GM18873 (cell line): ENCODE results near the gene MAGEB10.
"Not testable (repeated sequence)": the region's sequence is repeated elsewhere in the genome, so short reads cannot be mapped to it uniquely, and the experiment has no call there.

ENCODE experiments used
- ATAC-seq: cut with Tn5 transposase; IDR thresholded peaks from one replicate; pipeline ENCODE4 v1.9.1; 2021; ENCODE audit warnings: mild to moderate bottlenecking, moderate library complexity, moderate number of reproducible peaks; ENCODE audit not compliant: unreplicated experiment, low FRiP score

Gene MAGEB10, protein sequence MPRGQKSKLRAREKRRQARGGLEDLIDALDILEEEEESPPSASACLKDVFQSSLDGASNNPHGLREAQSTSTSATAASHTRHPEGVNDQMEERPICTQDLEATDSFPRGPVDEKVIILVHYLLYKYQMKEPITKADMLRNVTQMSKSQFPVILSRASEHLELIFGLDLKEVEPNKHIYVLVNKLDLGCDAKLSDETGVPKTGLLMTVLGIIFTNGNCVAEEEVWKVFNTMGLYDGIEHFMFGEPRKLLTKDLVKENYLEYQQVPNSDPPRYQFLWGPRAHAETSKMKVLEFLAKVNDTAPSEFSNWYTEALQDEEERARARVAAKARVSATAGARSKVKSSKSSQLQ

DNA sequence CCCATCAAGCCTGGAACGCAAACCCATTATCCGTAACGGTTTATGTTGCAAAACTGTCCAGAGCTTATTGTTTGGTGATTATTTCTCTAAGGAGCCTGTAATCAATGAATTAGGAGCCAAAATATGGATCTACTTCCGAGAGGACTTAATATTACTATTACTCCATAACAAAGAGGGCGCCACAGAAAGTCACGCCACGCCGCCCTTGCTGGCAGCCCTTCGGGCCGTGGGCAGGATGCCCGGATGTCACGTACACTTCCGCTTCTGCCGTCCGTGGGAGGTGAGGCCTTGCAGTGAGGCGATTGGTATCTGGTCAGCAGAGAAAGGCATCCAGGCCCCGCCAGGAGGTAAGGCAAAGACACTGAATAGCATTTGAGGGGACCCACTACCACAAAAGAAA is at the start of gene MAGEB10:
TSS of gene MAGEB10 (plus strand) at position 301 of the 400 bp plus-strand sequence. CDS start 13,317 bp downstream, outside the sequence.
- ATAC-seq, result no peak

DNA sequence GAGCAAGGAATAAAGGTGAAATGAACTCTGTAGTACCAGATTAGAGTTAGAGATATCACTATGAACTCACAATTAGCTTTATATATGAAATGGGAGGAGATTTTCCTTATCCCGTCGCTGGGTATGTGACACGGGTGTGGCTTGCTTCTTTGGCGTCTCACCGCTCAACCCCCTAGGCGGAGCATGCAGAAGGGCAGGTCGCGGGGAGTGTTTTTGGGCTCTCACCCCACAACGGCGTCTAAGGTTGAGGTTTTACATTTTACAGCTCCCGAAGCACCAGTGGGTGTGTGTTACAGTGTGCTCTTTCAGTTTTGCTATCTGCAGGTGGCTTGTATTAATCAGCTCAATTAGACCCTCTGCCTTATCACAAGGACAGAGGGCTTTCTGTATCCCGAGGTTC is 42.1 kb upstream of the MAGEB10 start:
- no peak for ATAC-seq

DNA sequence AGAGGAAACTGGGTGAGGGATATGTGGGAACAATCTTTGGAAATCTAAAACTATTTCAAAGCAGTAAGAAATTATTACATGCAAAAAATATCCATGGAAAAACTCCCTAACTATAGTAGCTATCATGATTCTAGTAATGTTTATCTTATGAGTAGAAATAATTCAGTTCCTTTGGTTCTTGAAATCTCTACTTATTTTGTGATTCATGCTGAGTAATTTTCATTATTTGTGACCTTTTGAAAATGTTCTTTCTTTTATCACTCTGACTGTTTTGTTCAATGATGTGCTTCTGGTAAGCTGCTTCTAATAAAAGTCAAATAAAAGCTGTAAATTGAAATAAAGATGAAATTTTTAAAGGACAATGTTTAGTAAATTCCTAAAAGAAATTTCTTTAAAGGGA is 40.4 kb upstream of the MAGEB10 start:
- no peak for ATAC-seq

DNA sequence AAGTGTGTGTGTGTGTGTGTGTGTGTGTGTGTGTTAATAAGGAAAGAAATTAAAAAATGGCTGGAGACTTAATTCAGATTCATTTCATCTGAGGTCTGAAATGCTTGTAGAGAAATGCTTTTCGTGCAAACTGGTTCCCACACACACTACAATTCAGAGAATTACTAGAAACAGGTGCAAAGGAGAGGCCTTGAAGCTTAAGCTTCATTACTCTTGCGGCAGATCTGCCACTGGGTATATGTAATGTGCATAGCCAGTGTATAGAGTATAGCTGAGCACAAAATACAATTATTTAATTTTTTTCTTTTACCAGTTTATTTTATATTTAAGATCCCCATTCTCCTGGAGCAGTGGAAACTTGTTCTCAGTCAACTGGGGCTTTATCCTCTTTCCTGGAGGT is 31.8 kb upstream of the MAGEB10 start:
- ATAC-seq, result no peak

DNA sequence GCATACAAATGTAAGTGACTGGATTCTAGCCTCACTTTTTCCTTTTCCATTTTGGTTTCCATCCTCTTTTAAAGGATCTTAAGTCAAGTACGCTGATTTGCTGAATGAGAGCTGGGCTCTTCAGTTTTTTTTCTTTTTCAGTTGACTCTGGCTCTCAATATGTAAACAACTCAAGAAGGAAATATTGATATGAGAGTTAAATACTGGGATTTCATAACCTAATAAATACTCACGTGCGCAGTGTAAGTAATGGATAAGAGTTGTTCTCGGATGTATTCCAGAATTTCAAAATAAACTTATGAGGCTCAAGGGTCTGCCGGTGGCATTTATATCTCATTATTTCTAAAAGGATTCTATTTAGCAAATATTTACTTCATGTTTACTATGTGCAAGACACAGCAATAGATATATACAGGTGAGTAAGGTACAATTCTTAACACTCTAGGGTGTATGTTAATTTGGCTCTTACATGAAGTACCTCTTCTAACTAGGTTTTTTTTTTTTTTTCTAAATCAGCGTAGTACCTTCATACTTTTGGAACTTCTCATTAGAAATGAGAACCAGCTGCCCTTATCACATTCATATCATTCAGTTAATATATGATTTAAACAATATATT is 11.0 kb upstream of the MAGEB10 start:
- ATAC-seq, result no peak

DNA sequence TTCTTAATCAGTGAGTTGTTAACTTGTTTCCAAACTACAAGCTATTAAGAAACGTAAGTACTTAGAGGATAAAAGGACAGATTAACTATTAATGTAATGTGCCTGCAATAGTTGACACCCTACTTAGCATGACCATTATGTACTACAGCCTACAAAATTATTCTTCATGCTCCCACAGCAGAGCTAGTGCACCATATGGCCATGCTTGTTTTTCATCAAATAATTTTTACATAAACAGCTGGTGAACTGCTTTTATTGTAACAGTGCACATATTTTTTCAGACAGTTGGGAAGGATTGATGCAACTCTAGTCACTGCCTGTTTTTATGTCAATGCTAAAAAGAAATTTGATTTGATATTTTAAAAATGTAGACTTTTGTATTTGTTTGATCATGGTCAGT is 10.2 kb upstream of the MAGEB10 start:
- ATAC-seq, result no peak

DNA sequence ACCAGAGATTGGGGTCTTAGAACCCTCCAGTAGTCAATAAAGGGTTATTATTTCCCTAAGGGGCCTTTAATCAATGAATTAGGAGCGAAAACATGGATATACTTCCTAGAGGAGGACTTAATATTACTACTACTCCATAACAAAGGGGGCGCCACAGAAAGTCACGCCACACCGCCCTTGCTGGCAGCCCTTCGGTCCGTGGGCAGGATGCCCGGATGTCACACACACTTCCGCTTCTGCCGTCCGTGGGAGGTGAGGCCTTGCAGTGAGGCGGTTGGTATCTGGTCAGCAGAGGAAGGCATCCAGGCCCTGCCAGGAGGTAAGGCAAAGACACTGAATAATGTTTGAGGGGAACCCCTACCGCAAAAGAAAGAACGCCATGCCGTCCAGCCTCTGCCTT is 436 bp downstream of the MAGEB10 start:
- no peak for ATAC-seq

DNA sequence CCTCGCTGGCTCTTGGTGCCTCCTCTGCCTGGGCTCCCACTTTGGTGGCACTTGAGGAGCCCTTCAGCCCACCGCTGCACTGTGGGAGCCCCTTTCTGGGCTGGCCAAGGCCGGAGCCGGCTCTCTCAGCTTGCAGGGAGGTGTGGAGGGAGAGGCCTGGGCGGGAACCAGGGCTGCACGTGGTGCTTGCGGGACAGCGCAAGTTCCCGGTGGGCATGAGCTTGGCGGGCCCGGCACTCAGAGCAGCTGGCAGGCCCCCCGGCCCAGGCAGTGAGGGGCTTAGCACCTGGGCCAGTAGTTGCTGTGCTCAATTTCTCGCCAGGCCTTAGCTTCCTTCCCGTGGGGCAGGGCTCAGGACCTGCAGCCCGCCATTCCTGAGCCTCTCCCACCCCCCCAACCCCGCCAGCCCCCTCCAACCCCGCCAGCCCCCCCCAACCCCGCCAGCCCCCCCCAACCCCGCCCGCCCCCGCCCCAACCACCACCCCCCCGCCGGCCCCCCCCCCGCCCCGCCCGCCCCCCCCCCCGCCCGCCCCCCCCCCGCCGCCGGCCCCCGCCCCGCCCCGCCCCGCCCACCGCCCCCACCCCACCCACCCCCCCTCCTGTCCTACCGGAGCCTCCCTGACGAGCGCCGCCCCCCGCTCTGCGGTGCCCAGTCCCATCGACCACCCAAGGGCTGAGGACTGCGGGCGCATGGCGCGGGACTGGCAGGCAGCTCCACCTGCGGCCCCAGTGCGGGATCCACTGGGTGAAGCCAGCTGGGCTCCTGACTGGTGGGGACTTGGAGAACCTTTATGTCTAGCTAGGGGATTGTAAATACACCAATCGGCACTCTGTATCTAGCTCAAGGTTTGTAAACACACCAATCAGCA is 1.4 kb downstream of the MAGEB10 start:
- not testable (repeated sequence) for ATAC-seq

DNA sequence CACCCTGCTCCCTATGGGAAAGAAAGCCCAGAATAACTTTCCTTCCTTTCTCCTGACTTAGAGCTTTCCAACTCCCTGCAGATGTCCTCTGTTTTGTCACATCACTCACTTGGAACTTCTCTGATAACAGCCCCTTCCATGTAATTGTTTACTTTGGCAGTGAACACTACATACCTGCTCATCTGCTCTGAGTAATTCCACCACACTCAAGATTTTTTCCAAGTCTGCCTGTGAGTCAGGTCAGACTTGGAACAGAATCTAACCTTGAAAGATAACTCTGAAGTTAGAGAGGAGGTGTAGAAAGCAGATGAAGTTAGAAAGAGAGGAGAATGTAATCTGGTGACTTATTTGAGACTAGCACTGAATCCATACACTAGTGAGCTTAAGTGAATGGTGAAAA is 7.4 kb downstream of the MAGEB10 start:
- no peak for ATAC-seq

DNA sequence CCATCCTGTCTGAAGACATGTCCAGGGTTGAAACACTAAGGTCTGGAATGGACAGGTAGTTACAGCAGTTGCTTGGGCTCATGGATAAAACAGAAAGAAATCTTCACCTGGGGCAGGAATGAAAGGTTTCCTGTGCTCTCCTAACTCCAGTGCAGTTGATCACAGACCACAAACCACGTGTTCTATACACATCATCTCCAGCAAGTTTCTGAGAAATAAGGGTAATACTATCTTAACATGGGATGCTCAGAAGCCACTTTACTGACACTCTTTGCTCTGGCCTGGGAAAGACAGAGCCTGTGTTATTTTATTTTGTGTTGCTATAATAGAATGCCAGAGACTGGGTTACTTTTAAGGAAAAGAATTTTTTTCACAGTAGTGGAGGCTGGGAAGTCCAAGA is 16.0 kb downstream of the MAGEB10 start:
- ATAC-seq, result no peak

DNA sequence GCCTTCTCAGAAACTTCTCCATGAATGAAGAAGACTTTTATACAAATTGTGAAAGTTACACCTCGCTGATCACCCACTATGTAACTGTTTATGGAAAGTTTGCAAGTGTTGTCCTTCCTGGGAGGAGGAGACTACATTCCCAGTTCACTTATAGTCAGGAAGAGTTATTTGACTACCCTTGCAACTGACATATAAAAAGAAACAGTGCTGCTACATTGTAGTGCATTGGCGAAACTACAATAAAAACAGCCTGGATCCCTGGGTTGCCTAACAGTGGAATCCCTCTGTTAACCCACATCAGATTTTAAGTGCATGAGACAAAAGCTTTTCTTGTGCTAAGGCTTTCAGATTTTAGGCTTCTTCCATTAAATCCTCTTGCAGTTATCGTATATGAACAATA is 30.4 kb downstream of the MAGEB10 start:
- ATAC-seq, result no peak

DNA sequence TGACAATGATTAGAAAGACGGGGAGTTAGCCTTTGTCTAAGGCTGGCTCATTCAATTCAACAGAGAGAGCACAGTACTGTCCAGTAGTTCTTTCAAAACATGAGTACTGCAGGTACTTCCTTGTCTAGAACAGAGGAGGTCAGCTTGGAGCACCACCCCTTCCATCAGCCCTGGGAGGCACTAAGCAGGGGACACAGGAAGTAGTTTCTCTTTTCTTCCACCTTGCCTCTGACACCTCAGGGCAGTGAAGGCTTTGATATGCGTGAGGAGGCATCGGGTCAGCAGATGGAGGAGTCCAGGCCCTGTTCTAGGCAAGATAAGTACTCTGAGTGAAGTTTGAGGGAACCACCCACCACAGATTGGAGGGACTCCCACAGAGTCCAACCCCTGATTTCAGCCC is 33.1 kb downstream of the MAGEB10 start:
- no peak for ATAC-seq

DNA sequence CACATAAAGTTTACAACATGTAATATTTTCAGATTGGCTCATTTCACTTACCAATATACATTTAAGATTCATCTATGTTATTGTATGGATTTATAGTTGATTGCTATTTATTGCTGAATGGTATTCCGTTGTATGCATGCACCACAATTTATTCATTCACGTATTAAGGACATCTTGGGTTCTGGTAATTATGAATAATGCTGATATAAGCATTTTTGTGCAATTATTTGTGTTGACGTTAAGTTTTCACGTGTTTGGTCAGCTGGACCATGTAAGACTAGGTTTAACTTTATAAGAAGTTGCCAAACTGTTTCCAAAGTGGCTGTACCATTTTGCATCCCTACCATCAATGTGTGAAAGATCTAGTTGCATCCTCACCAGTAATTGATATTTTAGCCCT is 35.1 kb downstream of the MAGEB10 start:
- ATAC-seq, result no peak

DNA sequence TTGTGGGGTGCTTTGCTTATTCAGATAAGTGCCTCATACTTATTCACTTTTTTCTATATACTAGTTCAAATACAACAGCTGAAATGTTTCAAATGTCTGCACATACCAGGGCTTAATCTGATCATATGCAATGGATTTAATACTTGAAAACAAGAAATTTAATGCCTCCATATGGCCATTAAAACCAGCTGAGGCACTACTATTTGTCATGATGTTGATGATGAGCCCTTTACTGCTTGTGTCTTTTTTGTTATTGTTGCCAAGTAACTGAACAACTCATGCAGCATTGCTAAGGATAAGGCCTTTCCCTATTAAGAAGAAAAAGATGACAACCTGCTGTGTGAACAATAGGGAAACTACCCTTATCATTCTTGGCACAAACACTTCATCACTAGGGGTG is 52.5 kb downstream of the MAGEB10 start:
- no peak for ATAC-seq

DNA sequence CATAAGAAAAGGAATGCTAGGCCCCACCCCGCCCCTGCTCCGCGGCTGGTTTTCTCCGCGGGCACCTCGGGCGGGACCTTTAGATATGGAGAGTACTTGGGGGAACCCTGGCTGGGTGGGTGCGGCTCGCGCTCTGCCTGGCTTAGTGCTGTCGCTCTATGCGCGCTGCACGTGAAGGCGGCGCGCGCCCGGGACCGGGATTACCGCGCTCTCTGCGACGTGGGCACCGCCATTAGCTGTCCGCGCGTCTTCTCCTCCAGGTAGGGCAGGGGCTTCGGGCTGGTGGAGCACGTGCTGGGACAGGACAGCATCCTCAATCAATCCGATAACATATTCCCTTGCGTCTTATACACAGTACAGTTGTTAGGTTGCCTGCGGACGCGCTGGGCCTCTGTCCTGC is 56.0 kb downstream of the MAGEB10 start:
- ATAC-seq, result no peak
